HepG2 (cell line): ENCODE measurements around the gene HCFC2. TPM values are rescaled to one million over a fixed set of nuclear protein-coding genes. Genes with fewer than 3 reads are reported as not detected.
A peak's percentile ranks its signal among the peaks of the same experiment; 100 is the strongest.

ENCODE experiments used
- ATAC-seq: fragments of 200-7000 bp; cut with Tn5 transposase; 3 replicates; pipeline ENCODE4 v1.9.1; 2020; ENCODE audit warnings: mild to moderate bottlenecking, moderate library complexity
- BruUV-seq: library from RNA; stranded (reverse); fragments of 400-500 nt; replicated peaks from 2 replicates; lab custom pipeline; 2021; lab: Mats Ljungman, UMichigan
- CTCF ChIA-PET: fragments of 300-600 bp; formaldehyde crosslinking; extraction: SDS; loops from one replicate; lab custom pipeline; 2021; ENCODE audit warnings: low total read pairs, inconsistent platforms, low intra/inter-chr PET ratio; lab: Yijun Ruan, JAX
- POLR2A ChIA-PET: fragments of 350-600 bp; sonication (Branson Sonifier 250); formaldehyde crosslinking; loops from one replicate; lab custom pipeline; 2020; ENCODE audit warnings: antibody characterized with exemption, inconsistent platforms; lab: Yijun Ruan, JAX
- DNase-seq: peaks from one replicate; pipeline ENCODE4 v3.0.0-alpha.2; 2015; ENCODE audit warnings: low spot score
- FAIRE-seq: peaks from 3 replicates; lab custom pipeline; 2011; peaks lifted over from hg19 to GRCh38; lab: Jason Lieb, UNC
- H2AFZ ChIP-seq: one replicate; pipeline ENCODE4 v1.6.1; 2011; ENCODE audit warnings: low read length, inconsistent platforms
- H3K27ac ChIP-seq: fragments of 300-600 bp; 3 replicates; pipeline ENCODE4 v1.8.0; 2011; ENCODE audit warnings: mixed run types, mild to moderate bottlenecking, mixed read lengths, low read length, inconsistent platforms; ENCODE audit not compliant: insufficient read depth; ENCODE audit errors: extremely low read length
- H3K27me3 ChIP-seq, 2 experiments: fragments of 200-600 bp in 1 of 2; 2 replicates in 1 of 2; 3 replicates in 1 of 2; pipeline versions ENCODE4 v1.6.0 to v1.8.0; 2011; ENCODE audit warnings: low read length in 2 of 2, mild to moderate bottlenecking in 2 of 2, moderate library complexity in 2 of 2, inconsistent platforms in 1 of 2; ENCODE audit not compliant: insufficient read depth in 2 of 2, control insufficient read depth in 1 of 2
- H3K36me3 ChIP-seq, 2 experiments: fragments of 200-600 bp in 1 of 2; replicated peaks in 1 of 2; 2 replicates in 1 of 2; 3 replicates in 1 of 2; pipeline versions ENCODE4 v1.5.1 to v1.8.0; 2011; ENCODE audit warnings: low read length in 2 of 2, inconsistent platforms in 1 of 2; ENCODE audit not compliant: insufficient read depth in 2 of 2, control insufficient read depth in 1 of 2
- H3K4me1 ChIP-seq: 2 replicates; pipeline ENCODE4 v1.5.1; 2012; ENCODE audit warnings: low read length, inconsistent platforms; ENCODE audit not compliant: insufficient read depth
- H3K4me2 ChIP-seq: 2 replicates; pipeline ENCODE4 v1.6.0; 2011; ENCODE audit warnings: low read depth, low read length, inconsistent platforms
- H3K4me3 ChIP-seq, 3 experiments: fragments of 200-600 bp in 1 of 3; sonication (generic), shearing (Covaris generic) in 1 of 3; replicated peaks in 1 of 3; 2 replicates each; pipeline ENCODE4 v1.5.1; 2011 to 2016; ENCODE audit warnings: low read length in 3 of 3, inconsistent platforms in 2 of 3, low read depth in 2 of 3, mild to moderate bottlenecking in 2 of 3, control low read depth in 1 of 3, mixed read lengths in 1 of 3; ENCODE audit not compliant: insufficient read depth in 1 of 3
- H3K79me2 ChIP-seq: one replicate; pipeline ENCODE4 v1.6.1; 2011; ENCODE audit warnings: low read length, inconsistent platforms; ENCODE audit not compliant: insufficient read depth
- H3K9ac ChIP-seq: 2 replicates; pipeline ENCODE4 v1.6.0; 2011; ENCODE audit warnings: mild to moderate bottlenecking, low read depth, low read length, inconsistent platforms; ENCODE audit not compliant: insufficient read depth
- H3K9me3 ChIP-seq: 2 replicates; pipeline ENCODE4 v1.5.1; 2012; ENCODE audit warnings: mild to moderate bottlenecking, low read length
- H4K20me1 ChIP-seq: 2 replicates; pipeline ENCODE4 v1.6.0; 2011; ENCODE audit warnings: inconsistent platforms, mild to moderate bottlenecking, low read length, moderate library complexity; ENCODE audit not compliant: insufficient read depth
- ARID3A ChIP-seq: IDR thresholded peaks from 2 replicates; pipeline ENCODE4 v1.6.1; 2012; ENCODE audit warnings: low read depth, low read length, improper control_type of control experiment
- CTCF ChIP-seq: sonication (generic); formaldehyde crosslinking; IDR thresholded peaks from 2 replicates; pipeline ENCODE4 v1.5.0; 2020; ENCODE audit warnings: mild to moderate bottlenecking, missing genetic modification reagents, moderate library complexity
- FOXA3 ChIP-seq: IDR thresholded peaks from 2 replicates; pipeline ENCODE4 v1.6.1; 2016; ENCODE audit warnings: missing genetic modification reagents, missing compliant biosample characterization
- GFI1 ChIP-seq: sonication (generic); formaldehyde crosslinking; IDR thresholded peaks from 2 replicates; pipeline ENCODE4 v1.5.0; 2020; ENCODE audit warnings: missing genetic modification reagents, mild to moderate bottlenecking, borderline replicate concordance
- MIXL1 ChIP-seq: IDR thresholded peaks from 2 replicates; pipeline ENCODE4 v1.6.1; 2016
- RAD21 ChIP-seq: fragments of 450-650 bp; formaldehyde crosslinking; IDR thresholded peaks from 2 replicates; pipeline ENCODE4 v1.5.0; 2020; ENCODE audit warnings: mild to moderate bottlenecking
- SAP130 ChIP-seq: IDR thresholded peaks from 2 replicates; pipeline ENCODE4 v1.6.1; 2016; ENCODE audit warnings: low read depth
- SMC3 ChIP-seq: IDR thresholded peaks from 2 replicates; pipeline ENCODE4 v1.6.1; 2011; ENCODE audit warnings: low read length, improper control_type of control experiment
- STAG1 ChIP-seq: sonication (generic); formaldehyde crosslinking; IDR thresholded peaks from 2 replicates; pipeline ENCODE4 v1.4.0; 2020; ENCODE audit warnings: missing genetic modification reagents
- ZKSCAN8 ChIP-seq: IDR thresholded peaks from 2 replicates; pipeline ENCODE4 v1.6.1; 2016; ENCODE audit warnings: borderline replicate concordance, missing genetic modification reagents, missing compliant biosample characterization
- ZNF687 ChIP-seq: sonication (generic); formaldehyde crosslinking; IDR thresholded peaks from 2 replicates; pipeline ENCODE4 v1.5.1; 2020; ENCODE audit warnings: mild to moderate bottlenecking, missing genetic modification reagents, moderate library complexity
- ZNF749 ChIP-seq: sonication (generic); formaldehyde crosslinking; IDR thresholded peaks from 2 replicates; pipeline ENCODE4 v1.8.0; 2022; ENCODE audit warnings: mild to moderate bottlenecking, missing genetic modification reagents, moderate library complexity, borderline replicate concordance
- ZNF761 ChIP-seq: sonication (generic); formaldehyde crosslinking; conservative IDR thresholded peaks from 2 replicates; pipeline ENCODE4 v1.4.0; 2020; ENCODE audit warnings: mild to moderate bottlenecking, missing genetic modification reagents
- WGBS: methylation state at CpG from one replicate; pipeline ENCODE4 v1.1.6; 2017; ENCODE audit warnings: low lambda C conversion rate; 5-methylcytosine and 5-hydroxymethylcytosine counted together
- in situ Hi-C: cut with HindIII; loops from 2 replicates; pipeline ENCODE4 v1.10.0; 2017; ENCODE audit warnings: low pct_unique_long_range_greater_than_20kb; ENCODE audit not compliant: extremely low pct_ligation_motif_present
- intact Hi-C: fragments of 100-400 bp; cut with micrococcal nuclease; formaldehyde crosslinking; loops from one replicate; pipeline ENCODE4 v1.10.0; 2022; ENCODE audit not compliant: unreplicated experiment
- polyA plus RNA-seq, 8 experiments: library from polyadenylated mRNA; depleted of rRNA in 3 of 8; stranded (reverse) in 7 of 8; unstranded in 1 of 8; fragments of >200 nt; fragmentation: Illumina TruSeq in 4 of 8; extraction: Trizol in 4 of 8; gene quantifications; 2 replicates each; pipeline versions ENCODE4 v1.2.1 to v1.2.3, GENCODE V29; 2011 to 2016; ENCODE audit warnings: low read depth in 4 of 8, missing spikeins in 1 of 8, mixed read lengths in 1 of 8; ENCODE audit not compliant: insufficient read depth in 1 of 8
- total RNA-seq, 5 experiments: library from RNA; depleted of rRNA; stranded (reverse); fragments of >200 nt; fragmentation: Illumina TruSeq; extraction: Trizol; gene quantifications; 2 replicates each; pipeline ENCODE4 v1.2.3, GENCODE V29; 2016; ENCODE audit warnings: low read depth in 1 of 5

The HCFC2 gene
- total and polyA plus RNA-seq, 2 of the 13 experiments (the other 11 are each of a cell fraction or from before 2014, with no cell fraction given), result 3.7 to 4.9 TPM

- no peak for TF ChIP-seq ZNF687 (CRISPR knock-in tag)
Measured at GRCh38 chr12:104106965-104107364, 42.6 kb downstream of the HCFC2 start (continued).

DNA sequence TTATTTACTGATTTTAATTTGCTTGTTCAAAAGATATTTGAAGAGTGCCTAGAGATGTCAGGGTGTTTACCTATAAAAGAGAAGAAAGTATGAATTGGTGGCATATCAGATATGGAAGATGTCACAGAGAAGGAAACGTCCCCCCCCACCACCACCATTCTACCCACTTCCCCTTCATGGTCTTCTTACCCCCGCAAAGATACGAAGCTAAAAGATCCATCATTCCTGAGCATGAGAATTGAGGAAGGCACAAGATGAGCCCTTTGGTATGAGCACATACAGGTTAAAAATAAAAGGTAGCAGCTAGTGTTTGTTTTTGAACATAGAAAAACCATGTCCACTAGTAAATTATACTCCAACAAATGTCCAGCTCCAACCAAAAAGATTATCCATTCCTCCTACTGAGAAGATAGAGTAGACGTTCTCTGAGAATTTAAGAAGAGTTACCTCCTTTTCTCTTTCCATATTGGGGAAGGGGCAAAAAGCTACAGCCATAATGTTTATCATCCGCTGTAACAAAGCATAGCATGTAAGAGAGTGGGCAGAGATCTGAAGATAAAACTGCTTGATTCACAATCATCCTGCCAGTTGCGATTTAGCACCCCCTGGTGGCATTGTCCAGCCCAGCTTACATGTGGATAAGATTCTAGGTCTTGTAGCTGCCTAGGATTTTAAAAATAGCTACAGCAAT lies 44.6 kb downstream of the HCFC2 start:
- Histone ChIP-seq H3K4me3 (no peak overlapping the region), H3K36me3 (no peaks in the 10 kb centered on the region), H4K20me1 (no peaks in the 10 kb centered on the region), H3K9ac (no peak overlapping the region), H3K4me1 (no peaks in the 10 kb centered on the region), H3K27ac (no peak overlapping the region), H3K9me3 (no peaks in the 10 kb centered on the region), H2AFZ (no peak overlapping the region), H3K79me2 (no peaks in the 10 kb centered on the region), H3K27me3 (no peaks in the 10 kb centered on the region), H3K4me2 (no peak overlapping the region)
- peak; percentile 71 for FAIRE-seq
- WGBS, result 47% methylated on average over 6 of the region's 6 CpGs
- ChIA-PET CTCF (interaction anchor here (0.6 to 2.4 kb wide), 5 partner anchors 49 to 232 kb away, joined by 3 to 37 read pairs (median 3); no protein-coding TSS in a partner anchor), POLR2A (interaction anchor here (0.7 to 1.4 kb wide), 2 partner anchors 29 to 179 kb away, joined by 3 read pairs; partner anchors contain the start of genes HSP90B1 and NFYB)
- in situ Hi-C loops (loop anchor here (5.0 kb wide), 2 partner anchors 52 to 227 kb away; no protein-coding TSS in a partner anchor), intact Hi-C loops (loop anchor here (1.0 kb wide), 2 partner anchors 52 to 225 kb away; no protein-coding TSS in a partner anchor)
- peak; percentile 62 for DNase-seq
- peak; percentile 90 for ATAC-seq
- BruUV-seq, result no TSS peak
- TF ChIP-seq SAP130 (0 out of 2 replicates have a peak, but pooled peaks have one; percentile 16), ARID3A (peak; percentile 32; the same call in 1 of the 2 replicates), SMC3 (peak; percentile 90), ZNF749 (CRISPR knock-in tag) (no peak), RAD21 (peak; percentile 64), CTCF (CRISPR knock-in tag) (peak; percentile 87), MIXL1 (CRISPR knock-in tag) (0 out of 2 replicates have a peak, but pooled peaks have one; percentile 28), STAG1 (peak; percentile 79), GFI1 (CRISPR knock-in tag) (no peak), ZKSCAN8 (CRISPR knock-in tag) (peak; percentile 47; the same call in 1 of the 2 replicates), FOXA3 (CRISPR knock-in tag) (0 out of 2 replicates have a peak, but pooled peaks have one; percentile 10), ZNF761 (no peak)
